ENCODE measurements around the gene CDT1. TPM values are rescaled to one million over a fixed set of nuclear protein-coding genes. Genes with fewer than 3 reads are reported as not detected.

CDT1 gene
- total RNA-seq, 2 donors from 2014 or later = 0.71 TPM; not detected in 1

DNA sequence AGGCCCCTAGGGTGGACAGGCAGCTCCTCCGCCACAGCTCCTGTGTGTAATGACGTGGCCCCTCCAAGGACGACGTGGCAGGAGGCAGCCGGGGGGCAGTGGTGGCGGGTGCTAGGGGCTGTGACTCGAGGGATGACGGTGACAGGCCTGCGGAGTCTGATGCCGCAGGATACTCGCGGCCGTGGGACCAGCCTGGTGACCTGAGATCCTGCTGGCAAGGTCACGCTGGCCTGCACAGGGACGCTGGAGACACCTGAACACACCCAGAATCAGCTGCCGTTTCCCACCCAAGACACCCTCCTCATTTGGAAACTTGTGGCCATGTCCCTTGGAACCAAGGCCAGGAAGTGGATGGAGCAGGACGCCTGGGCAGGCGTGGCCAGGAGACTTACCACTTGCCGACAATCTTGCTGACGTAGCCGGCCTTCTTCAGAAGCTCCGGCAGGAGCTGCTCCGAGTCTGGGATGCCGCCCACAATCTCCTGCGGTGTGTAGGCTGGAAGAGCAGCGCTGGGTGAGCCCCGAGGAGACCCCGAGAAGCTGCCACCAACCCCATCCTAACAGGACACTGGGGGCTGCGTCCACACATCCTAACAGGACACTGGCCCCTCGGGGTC, 37.1 kb downstream of the CDT1 start:
- no peaks in the 10 kb centered on the region for H3K27me3 ChIP-seq (replicated peaks; ENCODE audit: insufficient read depth)
- ATAC-seq (ENCODE audit: insufficient number of reproducible peaks, low FRiP score, low read depth) (no peak), DNase-seq (ENCODE audit: low spot score) (no peak)
- TF ChIP-seq, protein P1, sequence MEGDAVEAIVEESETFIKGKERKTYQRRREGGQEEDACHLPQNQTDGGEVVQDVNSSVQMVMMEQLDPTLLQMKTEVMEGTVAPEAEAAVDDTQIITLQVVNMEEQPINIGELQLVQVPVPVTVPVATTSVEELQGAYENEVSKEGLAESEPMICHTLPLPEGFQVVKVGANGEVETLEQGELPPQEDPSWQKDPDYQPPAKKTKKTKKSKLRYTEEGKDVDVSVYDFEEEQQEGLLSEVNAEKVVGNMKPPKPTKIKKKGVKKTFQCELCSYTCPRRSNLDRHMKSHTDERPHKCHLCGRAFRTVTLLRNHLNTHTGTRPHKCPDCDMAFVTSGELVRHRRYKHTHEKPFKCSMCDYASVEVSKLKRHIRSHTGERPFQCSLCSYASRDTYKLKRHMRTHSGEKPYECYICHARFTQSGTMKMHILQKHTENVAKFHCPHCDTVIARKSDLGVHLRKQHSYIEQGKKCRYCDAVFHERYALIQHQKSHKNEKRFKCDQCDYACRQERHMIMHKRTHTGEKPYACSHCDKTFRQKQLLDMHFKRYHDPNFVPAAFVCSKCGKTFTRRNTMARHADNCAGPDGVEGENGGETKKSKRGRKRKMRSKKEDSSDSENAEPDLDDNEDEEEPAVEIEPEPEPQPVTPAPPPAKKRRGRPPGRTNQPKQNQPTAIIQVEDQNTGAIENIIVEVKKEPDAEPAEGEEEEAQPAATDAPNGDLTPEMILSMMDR (IDR thresholded peaks at IDR 0.05) = no peak
- H3K27ac ChIP-seq = no peak overlapping the region
- H3K36me3 ChIP-seq = peaks cover 16% of the 10 kb centered on the region
- H3K9me3 ChIP-seq = no peaks in the 10 kb centered on the region
- H3K4me1 ChIP-seq (ENCODE audit: control insufficient read depth in 1 of 2, low read depth in 2 of 2) = no peaks in the 10 kb centered on the region
- no peak overlapping the region for H3K4me3 ChIP-seq

DNA sequence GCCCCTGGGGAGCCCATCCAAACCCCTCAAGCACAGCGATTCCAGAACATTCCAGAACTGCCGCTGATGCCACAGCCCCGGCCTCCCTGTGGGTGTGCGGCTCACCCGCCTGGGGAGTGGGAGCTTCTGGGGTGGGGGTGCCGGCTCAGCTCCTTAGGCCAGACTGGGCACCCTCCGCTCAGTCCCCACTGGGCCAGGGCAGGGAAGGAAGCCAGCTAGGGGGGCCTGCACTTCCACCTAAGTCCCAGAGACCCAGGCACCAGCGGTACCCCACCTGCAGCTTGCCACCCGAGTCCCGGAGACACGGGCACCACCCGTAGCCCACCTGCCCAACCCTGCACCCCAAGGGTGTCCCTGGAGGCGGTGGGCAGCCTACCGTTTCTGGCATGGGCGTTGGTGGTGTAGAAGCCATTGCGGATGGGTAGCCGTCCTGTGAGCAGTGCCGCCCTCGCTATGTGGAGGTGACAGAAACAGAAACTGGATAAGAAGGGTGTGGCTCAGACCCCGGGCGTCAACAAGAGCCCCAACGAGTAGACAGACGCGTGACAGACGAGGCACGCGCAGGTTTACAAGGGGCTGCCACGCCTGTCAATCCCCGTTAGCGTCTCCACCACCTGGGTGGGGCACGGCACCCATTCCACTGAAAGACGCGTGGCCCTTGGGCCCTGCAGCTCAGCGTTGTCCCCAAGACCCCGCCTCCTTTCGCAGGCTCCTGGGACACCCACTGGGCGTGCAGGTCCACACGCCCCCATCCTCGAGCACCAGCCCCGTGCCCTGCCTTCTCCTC, 38.1 kb downstream of the CDT1 start:
- DNase-seq (ENCODE audit: low spot score) (no peak), ATAC-seq (ENCODE audit: insufficient number of reproducible peaks, low FRiP score, low read depth) (no peak)
- no peak overlapping the region for H3K4me3 ChIP-seq
- H3K9me3 ChIP-seq = no peaks in the 10 kb centered on the region
- peaks cover 15% of the 10 kb centered on the region for H3K36me3 ChIP-seq
- no peaks in the 10 kb centered on the region for H3K4me1 ChIP-seq (ENCODE audit: control insufficient read depth in 1 of 2, low read depth in 2 of 2)
- H3K27ac ChIP-seq = no peak overlapping the region
- TF ChIP-seq, protein P1 (IDR thresholded peaks at IDR 0.05) = no peak
- H3K27me3 ChIP-seq (replicated peaks; ENCODE audit: insufficient read depth) = no peaks in the 10 kb centered on the region

DNA sequence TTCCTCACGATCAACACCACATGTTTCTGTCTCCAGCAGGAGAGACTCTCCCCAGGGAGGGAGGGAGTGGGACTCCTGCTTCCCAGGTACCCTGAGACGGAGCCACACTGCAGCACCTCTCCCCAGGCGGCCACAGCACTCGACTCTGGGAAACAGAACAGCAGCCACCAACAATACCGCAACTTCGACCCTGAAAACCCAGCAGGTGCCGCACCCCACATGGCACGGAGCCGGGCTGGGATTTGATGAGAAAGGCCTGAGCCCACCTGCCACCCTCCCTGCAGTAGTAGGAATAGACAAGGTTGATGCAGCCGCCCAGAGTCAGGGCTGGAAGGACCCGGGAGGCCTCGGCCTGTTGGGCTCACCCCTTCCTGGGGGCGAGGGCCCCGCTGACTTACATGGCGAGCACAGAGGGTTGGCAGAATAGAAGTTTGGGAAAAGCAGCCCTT, 38.7 kb downstream of the CDT1 start:
- Histone ChIP-seq H3K27me3 (replicated peaks; ENCODE audit: insufficient read depth) (no peaks in the 10 kb centered on the region), H3K36me3 (peaks cover 15% of the 10 kb centered on the region), H3K4me3 (no peak overlapping the region), H3K9me3 (no peaks in the 10 kb centered on the region), H3K27ac (no peak overlapping the region), H3K4me1 (ENCODE audit: control insufficient read depth in 1 of 2, low read depth in 2 of 2) (no peaks in the 10 kb centered on the region)
- TF ChIP-seq, protein P1 (IDR thresholded peaks at IDR 0.05) = no peak
- ATAC-seq (ENCODE audit: insufficient number of reproducible peaks, low FRiP score, low read depth) = no peak
- DNase-seq (ENCODE audit: low spot score) = no peak

- TF ChIP-seq, protein P1 (IDR thresholded peaks at IDR 0.05) = no peak
- no peak overlapping the region for H3K4me3 ChIP-seq
- H3K9me3 ChIP-seq = no peaks in the 10 kb centered on the region
- DNase-seq (ENCODE audit: low spot score) (no peak), ATAC-seq (ENCODE audit: insufficient number of reproducible peaks, low FRiP score, low read depth) (no peak)
- no peak overlapping the region for H3K27ac ChIP-seq
- no peaks in the 10 kb centered on the region for H3K4me1 ChIP-seq (ENCODE audit: control insufficient read depth in 1 of 2, low read depth in 2 of 2)
- H3K27me3 ChIP-seq (replicated peaks; ENCODE audit: insufficient read depth) = no peaks in the 10 kb centered on the region
- H3K36me3 ChIP-seq = peaks cover 15% of the 10 kb centered on the region
These were observed 39.2 kb downstream of the CDT1 start for GRCh38 chr16:88842806-88843205.

- TF ChIP-seq, protein P1 (IDR thresholded peaks at IDR 0.05) = no peak
- Histone ChIP-seq H3K4me3 (no peak overlapping the region), H3K36me3 (peaks cover 15% of the 10 kb centered on the region), H3K27ac (no peak overlapping the region), H3K4me1 (ENCODE audit: control insufficient read depth in 1 of 2, low read depth in 2 of 2) (no peaks in the 10 kb centered on the region), H3K9me3 (no peaks in the 10 kb centered on the region), H3K27me3 (replicated peaks; ENCODE audit: insufficient read depth) (no peaks in the 10 kb centered on the region)
- DNase-seq (ENCODE audit: low spot score) = no peak
- no peak for ATAC-seq (ENCODE audit: insufficient number of reproducible peaks, low FRiP score, low read depth)
These were observed 39.7 kb downstream of the CDT1 start for GRCh38 chr16:88843256-88843655.

All from thoracic aorta (tissue), 2 donors.